Lung (tissue), 12 donors: ENCODE results near the gene ZPBP. TPM values are rescaled to one million over a fixed set of nuclear protein-coding genes. Genes with fewer than 3 reads are reported as not detected.
A peak's percentile ranks its signal among the peaks of the same experiment; 100 is the strongest.

Experiments used
- ATAC-seq: fragments of 200-7000 bp; cut with Tn5 transposase; one replicate; pipeline ENCODE4 v1.9.1; 2020; ENCODE audit warnings: moderate number of reproducible peaks; ENCODE audit not compliant: insufficient read depth, low FRiP score
- DNase-seq, 3 donors: peaks; one replicate each; pipeline ENCODE4 v3.0.0-alpha.2; 2013 to 2017
- H3K27ac ChIP-seq, 2 donors: one replicate each; pipeline ENCODE4 v1.5.1; 2013; ENCODE audit warnings: mild to moderate bottlenecking in 2 of 2, moderate library complexity in 2 of 2, control low read depth in 1 of 2, inconsistent platforms in 1 of 2, low read depth in 1 of 2, low read length in 1 of 2
- H3K27me3 ChIP-seq, 3 donors: one replicate each; pipeline ENCODE4 v1.5.1; 2013; ENCODE audit warnings: low read length in 2 of 3; ENCODE audit not compliant: control insufficient read depth in 3 of 3, insufficient read depth in 3 of 3
- H3K36me3 ChIP-seq, 4 donors: one replicate each; pipeline ENCODE4 v1.5.1; 2013; ENCODE audit warnings: low read length in 4 of 4, mild to moderate bottlenecking in 1 of 4, moderate library complexity in 1 of 4; ENCODE audit not compliant: control insufficient read depth in 4 of 4, insufficient read depth in 4 of 4
- H3K4me1 ChIP-seq, 5 donors: one replicate each; pipeline ENCODE4 v1.5.1; 2013; ENCODE audit warnings: low read length in 5 of 5, mild to moderate bottlenecking in 2 of 5, moderate library complexity in 1 of 5; ENCODE audit not compliant: control insufficient read depth in 5 of 5, insufficient read depth in 5 of 5
- H3K4me3 ChIP-seq: one replicate; pipeline ENCODE4 v1.5.1; 2013; ENCODE audit warnings: mild to moderate bottlenecking, control low read depth, moderate library complexity
- H3K9ac ChIP-seq, 2 donors: one replicate each; pipeline ENCODE4 v1.5.1; 2013; ENCODE audit warnings: low read length in 2 of 2, control low read depth in 1 of 2; ENCODE audit not compliant: insufficient read depth in 1 of 2
- H3K9me3 ChIP-seq, 4 donors: one replicate each; pipeline ENCODE4 v1.5.1; 2013; ENCODE audit warnings: low read length in 3 of 4, mild to moderate bottlenecking in 1 of 4, moderate library complexity in 1 of 4; ENCODE audit not compliant: control insufficient read depth in 4 of 4, insufficient read depth in 3 of 4
- WGBS, 2 donors: extraction: QIAGEN DNeasy Blood & Tissue Kit; methylation state at CpG; one replicate each; pipeline ENCODE4 v1.1.7; 2013; 5-methylcytosine and 5-hydroxymethylcytosine counted together
- polyA plus RNA-seq, 2 donors: library from polyadenylated mRNA; stranded (reverse); fragments of 200-250 nt; gene quantifications; one replicate each; pipeline ENCODE4 v1.2.1, GENCODE V29; 2013
- total RNA-seq, 2 donors: library from RNA; depleted of rRNA in 1 of 2; stranded (reverse); fragments of >200 nt in 1 of 2; gene quantifications; one replicate each; pipeline ENCODE4 v1.2.1, GENCODE V29; 2014 to 2021
- TF ChIP-seq, protein P1 (sequence below): IDR thresholded peaks from 2 replicates; pipeline ENCODE4 v1.5.1; 2012; ENCODE audit warnings: mild to moderate bottlenecking; ENCODE audit errors: control extremely low read depth, extremely low read depth
- donor health status: control.
- donor health status: control.
- donor health status: Bipolar disorder and iron deficiency.
- donor health status: healthy.
- donor health status: DM: yes; HTN: yes; CAD: no.

ZPBP gene
- total and polyA plus RNA-seq, 4 donors = 0.03 to 0.85 (median 0.25) TPM; not detected in 1

- Histone ChIP-seq H3K27me3 (peaks cover 0 to 4% (median 0%) of the 10 kb centered on the region in 3 donors), H3K9ac (no peak overlapping the region), H3K4me1 (no peaks in the 10 kb centered on the region), H3K9me3 (no peaks in the 10 kb centered on the region), H3K36me3 (no peaks in the 10 kb centered on the region), H3K4me3 (no peak overlapping the region), H3K27ac (no peak overlapping the region)
- ATAC-seq (no peak), DNase-seq (no peak)
- TF ChIP-seq, protein P1, sequence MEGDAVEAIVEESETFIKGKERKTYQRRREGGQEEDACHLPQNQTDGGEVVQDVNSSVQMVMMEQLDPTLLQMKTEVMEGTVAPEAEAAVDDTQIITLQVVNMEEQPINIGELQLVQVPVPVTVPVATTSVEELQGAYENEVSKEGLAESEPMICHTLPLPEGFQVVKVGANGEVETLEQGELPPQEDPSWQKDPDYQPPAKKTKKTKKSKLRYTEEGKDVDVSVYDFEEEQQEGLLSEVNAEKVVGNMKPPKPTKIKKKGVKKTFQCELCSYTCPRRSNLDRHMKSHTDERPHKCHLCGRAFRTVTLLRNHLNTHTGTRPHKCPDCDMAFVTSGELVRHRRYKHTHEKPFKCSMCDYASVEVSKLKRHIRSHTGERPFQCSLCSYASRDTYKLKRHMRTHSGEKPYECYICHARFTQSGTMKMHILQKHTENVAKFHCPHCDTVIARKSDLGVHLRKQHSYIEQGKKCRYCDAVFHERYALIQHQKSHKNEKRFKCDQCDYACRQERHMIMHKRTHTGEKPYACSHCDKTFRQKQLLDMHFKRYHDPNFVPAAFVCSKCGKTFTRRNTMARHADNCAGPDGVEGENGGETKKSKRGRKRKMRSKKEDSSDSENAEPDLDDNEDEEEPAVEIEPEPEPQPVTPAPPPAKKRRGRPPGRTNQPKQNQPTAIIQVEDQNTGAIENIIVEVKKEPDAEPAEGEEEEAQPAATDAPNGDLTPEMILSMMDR = no peak
- 72 to 79% methylated on average over 3 of the region's 3 CpGs for WGBS, 2 donors
Measured at GRCh38 chr7:50121286-50121685, 28.2 kb upstream of the ZPBP start.

DNA sequence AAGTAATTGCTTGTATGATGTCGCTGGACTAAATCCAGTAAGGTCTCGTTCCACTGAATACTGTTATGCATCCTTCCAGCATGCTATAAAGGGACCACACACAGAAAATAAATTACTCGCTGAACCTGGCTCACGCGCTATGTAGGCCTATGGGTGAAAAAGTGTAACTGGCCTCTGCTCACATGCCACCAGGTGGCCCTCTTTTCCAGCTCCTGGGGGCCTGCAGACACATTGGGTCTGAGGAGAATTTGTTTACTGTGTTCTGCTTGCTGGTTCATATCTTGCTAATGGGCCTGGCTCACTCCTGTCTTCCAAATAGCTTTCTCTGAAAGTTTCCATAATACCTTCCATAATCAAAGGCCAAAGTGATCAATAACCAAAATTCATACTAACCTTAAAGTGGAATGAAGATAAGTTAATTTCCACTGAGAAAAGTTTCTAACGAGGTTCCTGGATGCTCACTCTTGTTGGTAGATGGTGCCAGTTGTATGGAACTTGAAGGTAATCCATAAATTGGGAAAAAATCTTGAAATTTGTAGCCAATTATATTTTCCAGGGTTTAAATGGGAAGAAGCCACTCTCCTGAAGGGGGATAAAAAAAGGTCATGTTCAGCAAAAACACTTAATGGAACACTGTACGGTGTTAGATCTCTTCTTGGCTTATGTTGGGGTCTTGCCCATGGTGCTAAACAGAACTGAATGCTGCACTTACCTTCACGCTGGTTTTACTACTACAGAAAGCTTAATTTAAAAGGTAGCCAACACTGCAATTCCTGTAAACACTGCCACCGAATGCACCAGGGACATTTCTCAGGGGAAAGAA, 27.0 kb upstream of the ZPBP start:
- WGBS, 2 donors = 79 to 86% methylated on average over 9 of the region's 9 CpGs
- no peaks in the 10 kb centered on the region for H3K4me1 ChIP-seq
- H3K9ac ChIP-seq = no peak overlapping the region
- no peak overlapping the region for H3K4me3 ChIP-seq
- no peaks in the 10 kb centered on the region for H3K36me3 ChIP-seq
- no peak overlapping the region for H3K27ac ChIP-seq
- TF ChIP-seq, protein P1 = no peak
- DNase-seq = peak in 1 of 3 donors; percentile 0
- H3K9me3 ChIP-seq = no peaks in the 10 kb centered on the region
- no peak for ATAC-seq
- H3K27me3 ChIP-seq = peaks cover 0 to 4% (median 0%) of the 10 kb centered on the region in 3 donors

- 88 to 94% methylated on average over 2 of the region's 2 CpGs for WGBS, 2 donors
- Histone ChIP-seq H3K9ac (no peak overlapping the region), H3K9me3 (peaks cover 0 to 8% (median 1%) of the 10 kb centered on the region in 4 donors), H3K27ac (no peak overlapping the region), H3K27me3 (no peaks in the 10 kb centered on the region), H3K4me1 (no peaks in the 10 kb centered on the region), H3K36me3 (no peaks in the 10 kb centered on the region), H3K4me3 (no peak overlapping the region)
- DNase-seq (no peak), ATAC-seq (no peak)
- TF ChIP-seq, protein P1 = no peak
Measured at GRCh38 chr7:50112250-50112649, 19.2 kb upstream of the ZPBP start.
